Urinary bladder (tissue), 4 donors: ENCODE results near the gene S100A10. TPM values are rescaled to one million over a fixed set of nuclear protein-coding genes. Genes with fewer than 3 reads are reported as not detected.

Source experiments
- DNase-seq: peaks from one replicate; pipeline ENCODE4 v3.0.0-alpha.2; 2015; ENCODE audit errors: extremely low spot score
- H3K27ac ChIP-seq: one replicate; pipeline ENCODE4 v1.5.1; 2013; ENCODE audit warnings: low read depth, mild to moderate bottlenecking, moderate library complexity
- H3K36me3 ChIP-seq: one replicate; pipeline ENCODE4 v1.6.1; 2013; ENCODE audit warnings: mild to moderate bottlenecking, moderate library complexity; ENCODE audit not compliant: insufficient read depth
- H3K4me1 ChIP-seq: one replicate; pipeline ENCODE4 v1.6.1; 2013; ENCODE audit warnings: mild to moderate bottlenecking, moderate library complexity; ENCODE audit not compliant: insufficient read depth
- H3K4me3 ChIP-seq: one replicate; pipeline ENCODE4 v1.5.1; 2013; ENCODE audit warnings: low read depth, low read length
- WGBS: extraction: QIAGEN DNeasy Blood & Tissue Kit; methylation state at CpG from one replicate; pipeline ENCODE4 v1.1.7; 2013; 5-methylcytosine and 5-hydroxymethylcytosine counted together
- polyA plus RNA-seq: library from polyadenylated mRNA; stranded (reverse); fragments of 200-250 nt; gene quantifications from one replicate; pipeline ENCODE4 v1.2.3, GENCODE V29; 2013
- total RNA-seq: library from RNA; depleted of rRNA; stranded (reverse); fragments of >200 nt; gene quantifications from one replicate; pipeline ENCODE4 v1.2.3, GENCODE V29; 2014
- donor health status: healthy with polysubstance abuse.
- donor health status: healthy.

The S100A10 gene
- total and polyA plus RNA-seq, 2 donors: 116 to 246 TPM

DNA sequence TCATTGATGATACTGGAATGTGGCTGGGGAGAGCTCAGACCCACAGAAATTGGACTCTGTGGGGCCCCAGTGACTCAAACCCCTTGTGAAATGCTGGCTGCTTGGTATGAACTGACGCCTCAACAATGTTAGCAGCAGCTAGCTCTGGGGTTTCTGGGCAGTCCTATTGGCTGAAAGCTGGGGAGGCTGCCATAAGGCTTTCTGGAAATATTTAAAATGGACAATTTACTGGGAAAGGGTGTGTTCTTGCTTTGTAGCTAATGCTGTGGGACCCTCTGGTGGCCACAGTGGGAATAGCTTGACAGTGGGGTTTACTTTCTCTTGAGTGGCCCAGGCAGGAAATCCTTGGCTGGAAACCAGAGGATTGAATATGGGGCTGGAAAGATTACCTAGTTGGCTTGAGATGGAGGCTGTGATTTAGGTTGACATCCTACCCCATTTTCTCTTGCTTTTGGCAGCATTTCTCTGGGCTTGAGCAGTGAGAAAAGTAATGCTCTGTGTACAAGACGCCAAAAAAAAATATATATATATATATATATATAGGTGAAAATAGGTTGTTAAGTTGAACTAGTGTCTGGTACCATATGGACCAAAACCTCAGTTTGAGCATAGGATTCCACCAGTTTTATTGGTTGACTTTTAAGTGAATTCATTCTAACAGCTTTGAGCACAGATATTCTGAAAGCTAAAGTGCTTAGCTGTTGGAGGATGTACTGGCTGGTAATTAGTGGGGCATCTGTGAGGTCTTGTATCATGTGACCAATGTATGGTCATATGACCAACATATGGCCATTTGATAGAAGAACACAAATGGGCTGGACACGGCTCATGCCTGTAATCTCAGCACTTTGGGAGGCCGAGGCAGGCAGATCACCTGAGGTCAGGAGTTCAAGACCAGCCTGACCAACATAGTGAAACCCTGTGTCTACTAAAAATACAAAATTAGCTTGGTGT, 8.2 kb upstream of the S100A10 start:
- Histone ChIP-seq H3K4me1 (no peaks in the 10 kb centered on the region), H3K36me3 (no peaks in the 10 kb centered on the region), H3K27ac (no peak overlapping the region), H3K4me3 (no peak overlapping the region)
- DNase-seq: peak; percentile 83
- 64% methylated on average over 4 of the region's 4 CpGs for WGBS

DNA sequence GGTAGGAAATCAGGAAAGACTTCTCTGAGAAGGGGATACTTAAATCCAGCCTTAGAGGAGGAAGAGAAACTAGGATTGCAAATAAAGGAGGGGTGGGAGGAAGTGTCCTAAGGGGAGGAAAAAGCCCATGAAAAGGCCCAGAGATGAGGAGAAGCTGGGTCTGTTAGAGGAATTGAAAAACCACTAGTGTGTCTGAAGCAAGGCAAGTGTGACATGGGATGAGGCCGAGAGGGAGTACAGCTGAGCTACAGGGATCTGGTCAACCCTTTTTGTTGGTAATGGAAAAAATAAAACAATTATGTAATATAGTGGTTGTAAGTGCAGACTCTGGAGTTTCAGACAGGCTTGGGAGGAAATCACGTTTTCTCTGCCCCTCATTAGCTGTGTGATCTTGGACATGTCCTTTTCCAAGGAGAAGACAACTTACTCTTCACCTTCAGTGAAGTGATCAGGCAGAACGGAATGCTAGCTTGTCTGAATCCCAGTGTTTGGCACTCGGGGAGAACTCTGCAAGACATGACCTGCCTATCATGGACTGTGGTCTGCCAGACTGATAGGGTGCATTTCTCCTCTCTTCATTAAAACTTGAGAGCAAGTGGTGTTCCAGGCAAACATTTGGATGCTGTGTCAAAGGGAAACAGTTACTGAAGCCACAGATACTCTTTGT, 7.4 kb upstream of the S100A10 start:
- no peak overlapping the region for H3K4me3 ChIP-seq
- 64% methylated on average over 4 of the region's 4 CpGs for WGBS
- no peaks in the 10 kb centered on the region for H3K36me3 ChIP-seq
- H3K27ac ChIP-seq: no peak overlapping the region
- no peak for DNase-seq
- no peaks in the 10 kb centered on the region for H3K4me1 ChIP-seq

DNA sequence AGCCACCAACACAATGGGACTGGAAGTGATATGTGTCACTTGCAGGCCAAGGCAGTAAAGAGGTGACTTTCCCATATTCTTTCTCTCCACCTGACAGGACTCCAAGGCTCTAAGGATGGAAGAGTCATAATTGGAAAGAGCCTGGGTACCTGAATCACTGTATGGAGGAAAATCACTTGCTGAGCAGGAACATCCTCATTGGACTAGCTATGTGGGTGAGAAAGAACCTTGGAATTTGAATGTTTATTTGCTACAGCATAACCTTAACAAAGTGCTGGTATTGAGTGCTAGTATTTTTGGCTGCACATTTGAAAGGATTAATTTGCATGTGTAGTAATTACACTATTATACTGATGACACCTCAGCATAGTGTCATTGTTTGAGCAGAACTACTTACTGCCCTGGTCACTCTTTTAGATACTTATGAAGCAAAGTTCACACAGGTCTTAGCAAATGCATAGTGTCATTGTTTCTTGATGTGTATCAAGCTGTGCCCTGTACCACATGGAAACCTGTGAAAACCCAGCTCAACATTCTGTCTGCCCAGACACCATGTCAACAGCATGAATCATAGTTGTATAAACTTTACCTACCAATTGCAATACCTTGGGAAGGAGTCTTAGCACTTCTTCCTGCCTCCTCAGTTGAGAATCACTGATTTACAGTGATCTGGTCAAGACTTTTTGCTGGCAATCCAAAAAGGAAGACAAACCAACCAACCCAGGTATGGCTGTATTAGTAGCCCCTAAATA, 5.1 kb upstream of the S100A10 start:
- Histone ChIP-seq H3K4me3 (no peak overlapping the region), H3K4me1 (no peaks in the 10 kb centered on the region), H3K36me3 (no peaks in the 10 kb centered on the region), H3K27ac (peak overlapping the region; percentile 34)
- no peak for DNase-seq

DNA sequence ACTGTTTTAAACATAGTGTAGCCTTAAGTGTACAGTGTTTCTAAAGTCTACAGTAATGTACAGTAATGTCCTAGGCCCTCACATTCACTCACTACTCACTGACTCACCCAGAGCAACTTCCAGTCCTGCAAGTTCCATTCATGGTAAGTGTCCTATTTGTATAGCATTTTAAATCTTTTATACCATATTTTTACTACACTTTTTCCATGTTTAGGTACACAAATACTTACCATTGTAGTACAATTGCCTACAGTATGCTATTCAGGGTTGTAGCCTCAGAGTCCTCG, 3.6 kb upstream of the S100A10 start:
- Histone ChIP-seq H3K4me3 (no peak overlapping the region), H3K36me3 (no peaks in the 10 kb centered on the region), H3K4me1 (no peaks in the 10 kb centered on the region), H3K27ac (no peak overlapping the region)
- 96% methylated on average over 1 of the region's 1 CpG for WGBS
- no peak for DNase-seq

DNA sequence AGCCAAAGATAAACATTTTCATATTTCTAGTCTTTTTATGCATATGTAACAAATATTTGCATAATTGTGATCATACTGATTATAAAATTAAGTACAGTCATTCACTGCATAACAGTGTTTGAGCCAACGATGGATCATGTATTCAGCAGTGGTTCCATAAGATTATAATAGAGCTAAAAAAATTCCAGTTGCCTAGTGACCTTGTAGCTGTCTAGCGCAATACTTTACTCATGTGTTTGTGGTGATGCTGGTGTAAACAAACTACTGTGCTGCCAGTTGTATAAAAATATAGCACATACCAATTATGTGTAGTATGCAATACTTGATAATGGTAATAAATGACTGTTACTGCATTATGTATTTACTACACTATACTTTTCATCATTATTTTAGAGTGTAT, 2.1 kb upstream of the S100A10 start:
- H3K36me3 ChIP-seq: no peaks in the 10 kb centered on the region
- no peaks in the 10 kb centered on the region for H3K4me1 ChIP-seq
- no peak overlapping the region for H3K4me3 ChIP-seq
- no peak for DNase-seq
- WGBS: 61% methylated on average over 2 of the region's 2 CpGs
- H3K27ac ChIP-seq: no peak overlapping the region

DNA sequence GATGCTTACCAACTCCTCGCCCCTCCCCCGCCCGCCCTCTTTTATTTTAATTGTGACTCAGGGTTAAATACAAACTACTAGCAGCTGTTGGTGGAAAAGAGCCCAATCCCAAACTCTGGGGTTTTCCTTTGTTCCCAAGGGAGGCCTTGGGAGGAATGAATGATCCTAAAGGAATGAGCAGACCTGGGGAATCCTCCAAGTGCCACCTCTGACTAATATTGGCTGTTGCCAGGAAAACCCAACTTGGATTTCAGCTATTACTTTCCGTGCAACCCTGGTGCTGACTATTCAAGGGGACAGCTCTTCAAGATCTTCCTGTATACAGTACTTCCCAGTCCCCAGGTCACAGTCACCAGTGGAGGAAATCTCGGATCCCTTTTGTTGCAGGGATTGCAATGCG, 1.3 kb upstream of the S100A10 start:
- Histone ChIP-seq H3K27ac (no peak overlapping the region), H3K4me1 (peaks cover 3% of the 10 kb centered on the region)

DNA sequence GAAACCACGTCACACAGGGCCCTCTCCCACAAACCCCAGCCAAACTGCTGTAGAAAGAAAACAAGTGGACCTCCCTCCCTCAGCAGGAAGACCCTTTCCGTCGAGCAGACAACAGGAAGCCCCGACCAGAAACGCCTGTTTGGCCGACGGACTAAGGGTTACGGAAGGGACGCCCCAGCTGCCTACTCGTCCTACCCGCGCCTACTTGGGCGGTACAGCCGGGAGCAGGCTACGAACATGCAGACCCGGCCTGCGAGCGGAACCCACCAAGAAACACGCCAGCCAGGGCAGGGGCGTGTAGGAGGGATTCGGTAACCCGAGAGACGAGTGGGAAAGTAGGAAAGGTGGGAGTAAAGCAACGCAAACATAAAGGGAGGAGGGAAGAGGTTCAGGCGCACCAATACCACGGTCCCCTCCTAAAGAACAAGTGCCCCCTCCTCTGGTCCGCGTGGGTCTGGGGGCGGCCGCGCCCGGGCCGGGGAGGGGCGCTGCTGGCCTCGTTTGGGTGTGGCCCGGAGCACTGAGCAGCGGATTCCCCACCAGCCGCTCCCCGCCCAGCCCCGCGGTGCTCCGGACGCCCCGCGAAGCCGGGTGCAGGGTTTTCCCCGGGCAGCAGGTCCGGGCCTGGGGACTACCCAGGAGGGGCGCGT, 450 bp downstream of the S100A10 start:
- Histone ChIP-seq H3K36me3 (no peaks in the 10 kb centered on the region), H3K27ac (peak overlapping the region; percentile 87), H3K4me3 (peak overlapping the region; percentile 70), H3K4me1 (peaks cover 5% of the 10 kb centered on the region)
- WGBS: under 1% methylated on average over 50 of the region's 50 CpGs
- DNase-seq: no peak

More for the DNA sequence above, 1.3 kb upstream of the S100A10 start:
- Histone ChIP-seq H3K36me3 (no peaks in the 10 kb centered on the region), H3K4me3 (no peak overlapping the region)
- DNase-seq: no peak
- WGBS: 55% methylated on average over 6 of the region's 6 CpGs

DNA sequence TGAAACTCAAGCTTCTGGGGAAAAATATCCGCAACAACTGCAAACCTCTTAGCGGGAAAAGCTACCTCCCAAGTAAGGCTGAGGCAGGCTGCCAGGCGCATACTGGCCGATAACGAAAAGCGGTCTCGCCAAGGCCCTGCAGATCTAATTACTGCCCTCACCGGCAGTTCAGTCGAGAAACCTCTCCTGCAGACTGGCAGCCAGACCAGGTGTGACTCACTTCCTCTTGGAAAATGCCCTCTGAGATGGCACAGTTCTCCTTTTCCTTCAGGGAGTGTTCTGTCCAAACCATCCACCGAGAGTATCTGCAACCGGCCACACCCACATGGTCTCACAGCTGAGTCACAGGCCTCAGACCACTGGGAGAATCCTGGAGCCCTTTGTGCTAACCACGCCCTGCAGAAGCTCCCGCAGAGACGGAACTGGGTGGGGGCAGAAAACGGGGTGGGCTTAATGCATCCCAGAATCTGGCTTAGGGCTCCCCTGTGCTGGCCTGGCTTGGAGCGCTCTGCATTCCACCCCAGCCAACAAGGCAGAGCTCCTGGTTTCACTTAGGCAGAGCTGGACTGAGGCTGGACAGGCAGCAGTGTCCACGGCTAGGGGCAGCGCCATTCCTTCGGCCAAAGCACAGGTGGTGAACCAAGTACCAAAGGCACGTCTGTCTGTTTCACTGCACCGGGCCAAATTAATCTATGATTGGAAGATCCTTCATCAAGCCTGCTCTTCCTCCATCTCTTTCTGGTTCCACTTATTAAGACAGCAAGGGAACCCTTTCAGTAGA, 1.2 kb downstream of the S100A10 start:
- H3K27ac ChIP-seq: peak overlapping the region; percentile 87
- DNase-seq: no peak
- H3K36me3 ChIP-seq: no peaks in the 10 kb centered on the region
- peak overlapping the region; percentile 70 for H3K4me3 ChIP-seq
- peaks cover 5% of the 10 kb centered on the region for H3K4me1 ChIP-seq
- WGBS: 12% methylated on average over 21 of the region's 21 CpGs

DNA sequence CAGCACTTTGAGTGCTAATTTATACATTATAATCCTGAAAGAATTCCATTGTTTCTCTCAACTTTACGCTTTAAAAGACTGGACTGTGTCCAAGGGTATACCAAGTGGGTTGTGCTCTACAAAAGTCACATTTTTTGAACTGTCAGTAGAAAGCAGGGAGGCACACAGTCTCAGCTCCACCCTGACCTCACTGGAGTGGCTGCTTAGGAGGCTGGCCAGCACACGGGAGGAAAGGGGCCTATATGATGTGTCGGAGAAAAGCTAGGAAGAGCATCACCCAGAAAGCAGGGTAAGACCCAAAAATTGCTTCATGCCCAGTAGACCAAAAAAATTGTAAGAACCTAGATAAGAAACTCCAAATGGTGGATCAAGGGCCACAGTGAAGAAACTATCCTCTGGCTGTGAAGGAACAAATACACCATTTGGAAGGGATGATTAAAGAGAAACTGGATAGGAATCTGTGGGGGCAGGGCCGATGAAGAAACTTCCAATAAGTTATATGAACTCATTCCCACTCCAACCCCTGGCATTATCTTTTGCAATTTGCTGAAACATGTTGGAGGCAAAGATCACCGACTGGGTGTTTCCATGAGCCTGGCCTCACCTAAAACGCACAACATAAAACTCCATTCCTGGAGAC, 1.9 kb downstream of the S100A10 start:
- Histone ChIP-seq H3K4me3 (peak overlapping the region; percentile 70), H3K36me3 (no peaks in the 10 kb centered on the region), H3K27ac (peak overlapping the region; percentile 54), H3K4me1 (peaks cover 5% of the 10 kb centered on the region)
- no peak for DNase-seq
- WGBS: 34% methylated on average over 6 of the region's 6 CpGs

DNA sequence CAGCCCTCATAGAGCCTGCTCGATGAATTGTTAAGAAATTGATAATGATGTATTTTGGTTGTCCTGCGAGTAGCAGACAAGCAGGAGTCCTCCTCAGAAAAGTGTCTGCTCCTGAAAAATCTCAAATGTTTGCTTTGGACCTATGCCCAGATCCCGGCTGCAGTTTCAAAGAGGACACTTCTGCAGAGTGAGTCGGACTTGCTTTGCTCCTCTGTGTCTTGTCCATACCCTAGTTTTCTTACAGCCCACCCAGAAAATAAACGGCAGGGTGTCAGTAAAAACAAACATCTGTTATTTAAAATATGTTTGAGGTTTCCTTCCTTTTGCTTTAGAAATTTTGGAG, 2.8 kb downstream of the S100A10 start:
- H3K4me1 ChIP-seq: peaks cover 5% of the 10 kb centered on the region
- no peaks in the 10 kb centered on the region for H3K36me3 ChIP-seq
- no peak for DNase-seq
- H3K4me3 ChIP-seq: no peak overlapping the region
- H3K27ac ChIP-seq: no peak overlapping the region
- 7% methylated on average over 5 of the region's 5 CpGs for WGBS

DNA sequence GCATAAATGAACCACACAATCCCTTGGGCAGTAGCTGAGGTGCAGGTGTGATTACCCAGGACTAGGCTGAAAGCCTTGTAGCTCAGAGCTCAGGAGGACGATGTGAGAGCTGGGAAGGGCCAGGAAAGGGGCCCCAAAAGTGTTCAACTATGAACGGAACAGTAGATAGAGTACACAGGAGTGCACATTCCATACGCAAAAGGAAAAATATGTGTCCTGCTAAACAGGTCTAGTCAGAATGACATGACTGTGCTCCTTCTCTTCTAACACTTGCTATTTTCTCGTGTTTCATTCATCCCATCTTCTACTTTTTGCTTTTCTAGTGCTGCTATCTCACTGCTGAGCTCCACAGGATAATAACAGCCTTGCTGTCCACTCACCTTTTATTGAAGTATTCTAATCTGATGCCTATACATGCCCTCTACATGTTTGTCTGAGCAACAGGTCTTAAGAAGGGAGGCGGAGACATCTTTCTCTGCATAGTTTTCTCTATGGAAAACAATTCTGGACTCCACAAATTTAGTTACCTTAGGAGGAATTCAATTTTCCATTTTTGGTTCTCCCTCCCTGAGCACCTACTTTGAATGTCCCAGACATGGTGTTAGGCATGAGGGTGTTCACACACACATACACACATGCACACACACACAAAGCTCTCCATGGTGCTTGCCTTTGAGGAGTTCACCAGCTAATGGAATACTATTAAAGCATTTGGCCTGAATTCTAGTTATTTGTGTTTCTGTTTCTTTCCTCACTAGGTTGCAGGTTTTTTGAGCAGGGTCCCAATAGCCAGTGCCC, 3.4 kb downstream of the S100A10 start:
- no peak for DNase-seq
- H3K4me1 ChIP-seq: peaks cover 5% of the 10 kb centered on the region
- 50% methylated on average over 5 of the region's 5 CpGs for WGBS
- H3K4me3 ChIP-seq: no peak overlapping the region
- H3K27ac ChIP-seq: no peak overlapping the region
- H3K36me3 ChIP-seq: peaks cover 3% of the 10 kb centered on the region
